GM19025 (cell line): ENCODE results near the gene BCR.

Source experiments
- ATAC-seq: cut with Tn5 transposase; IDR thresholded peaks from one replicate; pipeline ENCODE4 v1.9.1; 2021; ENCODE audit warnings: mild to moderate bottlenecking, low read depth, moderate library complexity; ENCODE audit not compliant: unreplicated experiment

The BCR gene

GRCh38 chr22:23241562-23242472, 61.5 kb downstream of the BCR start:
- no peak for ATAC-seq

- no peak for ATAC-seq
Observed at GRCh38 chr22:23242473-23243001, 62.2 kb downstream of the BCR start.

GRCh38 chr22:23243006-23243573, 62.8 kb downstream of the BCR start:
- no peak for ATAC-seq

GRCh38 chr22:23243859-23244689, 63.8 kb downstream of the BCR start:
- ATAC-seq = no peak

DNA sequence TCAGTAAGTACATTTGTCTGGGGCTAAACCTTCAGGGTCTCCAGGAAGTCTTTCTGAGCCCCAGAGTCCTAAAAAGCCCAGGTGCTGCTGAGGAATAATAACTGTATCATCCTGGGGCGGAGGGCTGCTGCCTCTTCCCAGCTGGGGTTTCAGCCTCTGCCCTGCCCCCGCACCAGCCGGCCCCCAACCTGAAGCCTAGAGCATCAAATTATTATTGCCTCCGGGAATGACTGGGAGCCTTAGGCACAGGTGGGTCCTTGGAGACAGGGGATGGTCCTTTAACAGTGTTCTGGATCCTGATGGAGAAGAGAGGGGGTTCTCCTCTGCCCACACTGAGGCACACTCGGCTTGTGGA, 64.4 kb downstream of the BCR start:
- ATAC-seq = no peak

GRCh38 chr22:23245045-23245798, 64.9 kb downstream of the BCR start:
- no peak for ATAC-seq

DNA sequence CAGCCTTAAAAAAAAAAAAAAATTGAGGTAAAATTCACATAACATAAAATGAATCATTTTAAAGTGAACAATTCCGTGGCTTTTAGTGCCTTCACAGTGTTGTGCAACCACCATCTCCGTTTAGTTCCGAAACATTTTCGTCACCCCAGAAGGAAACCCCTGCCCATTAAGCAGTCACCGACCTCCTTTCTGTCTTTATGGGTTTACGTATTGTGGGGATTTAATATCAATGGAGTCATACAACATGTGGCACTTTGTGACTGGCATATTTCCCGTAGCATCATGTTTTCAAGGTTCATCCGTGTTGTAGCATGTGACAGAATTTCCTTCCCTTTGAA, 65.5 kb downstream of the BCR start:
- no peak for ATAC-seq

- ATAC-seq = no peak
Observed at GRCh38 chr22:23246982-23247766, 66.9 kb downstream of the BCR start.

DNA sequence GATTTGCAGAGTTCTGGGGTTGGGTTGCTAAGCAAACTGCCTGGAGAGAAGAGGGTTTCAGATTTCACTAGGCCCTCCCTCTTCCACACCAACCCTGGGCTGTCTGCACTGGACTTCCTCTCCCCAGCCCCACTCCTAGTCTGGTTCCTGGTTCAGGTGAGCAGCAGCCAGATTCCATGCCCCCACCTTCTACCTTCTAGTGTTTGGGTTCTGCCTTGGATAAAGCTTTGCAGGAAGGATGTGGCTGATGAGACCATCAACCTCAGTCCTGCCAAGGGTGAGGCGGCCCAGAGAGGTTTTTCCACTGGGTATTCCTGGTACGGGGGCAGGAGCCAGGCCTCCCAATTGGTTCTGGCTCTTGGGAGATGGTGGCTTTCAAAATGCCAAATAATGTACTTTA, 68.3 kb downstream of the BCR start:
- no peak for ATAC-seq

DNA sequence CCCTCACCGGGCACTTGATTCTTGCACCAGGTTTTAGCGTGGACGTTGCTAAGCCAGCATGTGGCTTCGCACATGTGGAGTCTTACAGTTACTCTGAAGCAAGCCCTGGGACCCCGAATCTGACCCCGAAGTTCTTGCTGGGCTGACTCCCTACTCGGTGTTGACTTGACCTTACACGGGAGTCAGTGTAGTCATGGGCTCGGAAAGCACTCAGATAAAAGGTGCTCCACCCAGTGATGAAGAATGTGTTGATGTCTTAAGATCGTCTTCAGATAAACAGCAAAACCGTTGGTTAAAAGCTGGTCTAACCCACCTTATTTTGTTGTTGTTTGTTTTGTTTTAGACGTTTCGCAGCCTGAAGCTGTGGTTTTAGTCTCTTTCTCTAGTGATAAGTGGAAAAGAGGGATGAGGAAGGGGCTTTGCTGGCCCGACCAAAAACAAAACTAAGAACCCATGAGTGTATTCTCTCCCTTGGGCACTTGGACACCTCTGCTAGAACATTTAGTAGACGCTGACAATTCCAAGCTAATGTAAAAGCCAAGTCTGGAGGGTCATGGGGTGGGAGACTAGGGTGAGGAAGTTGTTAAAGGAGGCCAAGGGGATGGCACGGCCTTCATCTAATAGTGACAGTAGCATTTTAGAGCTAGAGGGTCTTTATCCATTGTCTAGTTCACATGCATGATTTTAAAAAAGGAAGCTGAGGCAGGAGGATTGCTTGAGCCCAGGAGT, 69.9 kb downstream of the BCR start:
- no peak for ATAC-seq

- no peak for ATAC-seq
Observed at GRCh38 chr22:23250785-23251363, 70.6 kb downstream of the BCR start.

- no peak for ATAC-seq
Observed at GRCh38 chr22:23251445-23252093, 71.3 kb downstream of the BCR start.

- ATAC-seq = no peak
Observed at GRCh38 chr22:23253475-23254055, 73.3 kb downstream of the BCR start.

- no peak for ATAC-seq
Observed at GRCh38 chr22:23255506-23256170, 75.3 kb downstream of the BCR start.

GRCh38 chr22:23256171-23256932, 76.0 kb downstream of the BCR start:
- ATAC-seq = no peak
